ENCODE results near the gene COL16A1.

Gene COL16A1

DNA sequence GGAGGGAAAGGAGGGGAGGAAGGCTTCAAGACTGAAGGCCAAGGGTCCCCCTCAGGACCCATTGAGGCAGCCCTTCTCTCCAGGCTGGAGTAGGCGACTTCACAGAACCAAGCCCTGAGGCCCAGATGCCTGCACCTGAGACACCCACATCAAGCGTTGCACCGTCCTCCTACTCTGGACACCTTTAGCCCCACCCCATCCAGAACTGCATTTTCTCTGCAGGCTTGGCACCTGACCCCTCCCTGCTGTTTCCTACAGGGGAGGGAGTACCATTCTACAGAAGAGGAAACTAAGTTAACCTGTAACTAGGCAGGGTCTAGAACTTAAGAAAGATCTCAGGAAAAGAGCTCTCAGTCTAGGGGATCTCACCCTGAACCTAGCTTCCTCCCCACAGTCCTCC, 71.2 kb downstream of the COL16A1 start (continued):
- TF ChIP-seq BCL11B (tag by site-specific recombination; IDR thresholded peaks at IDR 0.05; ENCODE audit: low read depth) (no peak), ZNF549 (tag by site-specific recombination; IDR thresholded peaks at IDR 0.05) (no peak)
- TF ChIP-seq, protein P1, sequence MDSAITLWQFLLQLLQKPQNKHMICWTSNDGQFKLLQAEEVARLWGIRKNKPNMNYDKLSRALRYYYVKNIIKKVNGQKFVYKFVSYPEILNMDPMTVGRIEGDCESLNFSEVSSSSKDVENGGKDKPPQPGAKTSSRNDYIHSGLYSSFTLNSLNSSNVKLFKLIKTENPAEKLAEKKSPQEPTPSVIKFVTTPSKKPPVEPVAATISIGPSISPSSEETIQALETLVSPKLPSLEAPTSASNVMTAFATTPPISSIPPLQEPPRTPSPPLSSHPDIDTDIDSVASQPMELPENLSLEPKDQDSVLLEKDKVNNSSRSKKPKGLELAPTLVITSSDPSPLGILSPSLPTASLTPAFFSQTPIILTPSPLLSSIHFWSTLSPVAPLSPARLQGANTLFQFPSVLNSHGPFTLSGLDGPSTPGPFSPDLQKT (IDR thresholded peaks at IDR 0.05; ENCODE audit: borderline replicate concordance, low read depth, low read length), result no peak

DNA sequence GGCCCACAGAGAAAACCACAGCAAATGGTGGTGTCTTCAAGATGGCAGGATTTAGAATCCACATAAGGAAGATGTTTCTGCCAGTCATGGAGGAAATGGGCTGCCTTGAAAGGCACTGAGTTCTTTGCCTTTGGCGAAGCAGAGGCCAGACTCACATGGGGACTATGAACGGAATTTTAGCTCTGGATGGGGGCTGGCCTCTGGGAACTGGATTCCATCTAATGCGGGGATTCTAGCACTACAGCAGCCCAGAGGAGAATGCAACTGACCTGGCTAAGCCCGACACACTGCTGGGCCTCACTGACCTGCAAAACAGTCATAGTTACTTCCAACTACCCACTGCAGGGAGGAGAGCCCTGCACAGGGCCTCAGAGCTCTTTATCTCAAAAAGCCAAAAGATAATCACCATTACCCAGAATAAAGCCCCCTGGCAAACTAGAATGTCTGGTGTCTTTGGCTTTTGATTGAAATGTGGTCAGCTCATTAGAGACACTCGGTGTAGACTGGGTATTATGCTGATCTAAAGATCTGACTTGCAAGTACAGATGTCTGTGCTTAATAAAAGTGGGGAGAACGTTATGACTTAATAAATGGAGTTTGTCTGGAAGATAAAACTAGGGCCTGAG, 74.8 kb downstream of the COL16A1 start:
- POLR2A ChIA-PET, result interaction anchor here (1.3 kb wide), 1 partner anchor 16 kb away, joined by 5 read pairs; the partner anchor contains the start of gene PEF1
- Histone ChIP-seq H3K4me3 (ENCODE audit: low read depth, low read length) (no peak overlapping the region), H3K36me3 (ENCODE audit: control insufficient read depth in 2 of 2, insufficient read depth in 1 of 2, low read length in 2 of 2) (peaks cover 0 to 81% of the 10 kb centered on the region in 2 experiments; a peak in 2 of 3 replicates), H3K27ac (ENCODE audit: extremely low read depth, low read depth, low read length) (no peak overlapping the region), H3K9me3 (ENCODE audit: control insufficient read depth, insufficient read depth, low read depth, low read length) (no peaks in the 10 kb centered on the region), H3K4me1 (ENCODE audit: control insufficient read depth, insufficient read depth, low read length) (no peaks in the 10 kb centered on the region)
- CTCF ChIA-PET, result interaction anchor here (0.6 to 2.3 kb wide), 4 partner anchors 10 to 344 kb away, joined by 3 to 8 read pairs (median 3); partner anchors contain the start of gene PEF1
- TF ChIP-seq ZNF404 (tag by site-specific recombination; IDR thresholded peaks at IDR 0.05), result no peak
- TF ChIP-seq ZNF202 (tag by site-specific recombination; IDR thresholded peaks at IDR 0.05; ENCODE audit: borderline replicate concordance), result no peak
- TF ChIP-seq ZNF571 (tag by site-specific recombination; IDR thresholded peaks at IDR 0.05), result no peak
- TF ChIP-seq ZNF473 (tag by site-specific recombination; IDR thresholded peaks at IDR 0.05), result no peak
- TF ChIP-seq ZSCAN23 (tag by site-specific recombination; IDR thresholded peaks at IDR 0.05), result no peak
- TF ChIP-seq, protein P2, sequence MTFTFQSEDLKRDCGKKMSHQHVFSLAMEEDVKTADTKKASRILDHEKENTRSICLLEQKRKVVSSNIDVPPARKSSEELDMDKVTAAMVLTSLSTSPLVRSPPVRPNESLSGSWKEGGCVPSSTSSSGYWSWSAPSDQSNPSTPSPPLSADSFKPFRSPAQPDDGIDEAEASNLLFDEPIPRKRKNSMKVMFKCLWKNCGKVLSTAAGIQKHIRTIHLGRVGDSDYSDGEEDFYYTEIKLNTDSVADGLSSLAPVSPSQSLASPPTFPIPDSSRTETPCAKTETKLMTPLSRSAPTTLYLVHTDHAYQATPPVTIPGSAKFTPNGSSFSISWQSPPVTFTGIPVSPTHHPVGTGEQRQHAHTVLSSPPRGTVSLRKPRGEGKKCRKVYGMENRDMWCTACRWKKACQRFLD (tag by site-specific recombination; IDR thresholded peaks at IDR 0.05), result no peak
- TF ChIP-seq, protein P3, sequence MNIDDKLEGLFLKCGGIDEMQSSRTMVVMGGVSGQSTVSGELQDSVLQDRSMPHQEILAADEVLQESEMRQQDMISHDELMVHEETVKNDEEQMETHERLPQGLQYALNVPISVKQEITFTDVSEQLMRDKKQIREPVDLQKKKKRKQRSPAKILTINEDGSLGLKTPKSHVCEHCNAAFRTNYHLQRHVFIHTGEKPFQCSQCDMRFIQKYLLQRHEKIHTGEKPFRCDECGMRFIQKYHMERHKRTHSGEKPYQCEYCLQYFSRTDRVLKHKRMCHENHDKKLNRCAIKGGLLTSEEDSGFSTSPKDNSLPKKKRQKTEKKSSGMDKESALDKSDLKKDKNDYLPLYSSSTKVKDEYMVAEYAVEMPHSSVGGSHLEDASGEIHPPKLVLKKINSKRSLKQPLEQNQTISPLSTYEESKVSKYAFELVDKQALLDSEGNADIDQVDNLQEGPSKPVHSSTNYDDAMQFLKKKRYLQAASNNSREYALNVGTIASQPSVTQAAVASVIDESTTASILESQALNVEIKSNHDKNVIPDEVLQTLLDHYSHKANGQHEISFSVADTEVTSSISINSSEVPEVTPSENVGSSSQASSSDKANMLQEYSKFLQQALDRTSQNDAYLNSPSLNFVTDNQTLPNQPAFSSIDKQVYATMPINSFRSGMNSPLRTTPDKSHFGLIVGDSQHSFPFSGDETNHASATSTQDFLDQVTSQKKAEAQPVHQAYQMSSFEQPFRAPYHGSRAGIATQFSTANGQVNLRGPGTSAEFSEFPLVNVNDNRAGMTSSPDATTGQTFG (tag by site-specific recombination; IDR thresholded peaks at IDR 0.05; ENCODE audit: borderline replicate concordance), result no peak
- TF ChIP-seq MZF1 (tag by site-specific recombination; IDR thresholded peaks at IDR 0.05; ENCODE audit: borderline replicate concordance), result no peak

DNA sequence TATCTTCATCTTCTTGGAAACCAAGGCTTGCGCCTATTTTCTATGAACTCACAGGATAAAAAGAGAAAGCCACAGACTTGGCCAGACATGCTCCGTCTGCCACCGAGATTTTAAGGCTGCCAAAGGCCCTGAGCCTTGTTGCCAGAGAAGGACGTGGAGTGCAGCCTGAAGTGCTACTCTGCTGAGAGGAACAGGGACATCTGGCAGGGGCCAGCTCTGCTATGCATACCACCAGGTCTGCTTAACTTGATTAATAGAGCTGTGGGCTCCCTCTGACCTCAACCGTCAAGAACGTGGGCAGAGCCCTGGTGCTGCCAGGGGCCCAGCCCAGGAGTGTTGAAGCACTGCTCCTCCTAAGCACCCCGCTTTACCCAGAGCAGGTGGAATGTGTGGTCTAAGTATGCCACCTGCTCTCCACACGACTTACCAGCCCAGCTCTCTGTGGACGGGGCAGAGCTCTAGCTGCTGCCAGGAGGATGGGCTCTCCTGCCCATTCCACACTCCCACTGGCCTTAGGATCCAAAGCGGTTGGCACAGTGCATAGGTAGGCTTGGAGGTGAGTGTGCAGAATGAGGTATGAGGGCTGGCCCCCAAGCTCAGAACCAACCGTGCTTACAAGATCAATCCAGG, 75.8 kb downstream of the COL16A1 start:
- ChIA-PET CTCF (interaction anchor here (2.3 kb wide), 1 partner anchor 9 kb away, joined by 8 read pairs; no protein-coding TSS in a partner anchor), POLR2A (no interaction called here)
- H3K27ac ChIP-seq (ENCODE audit: extremely low read depth, low read depth, low read length), result no peak overlapping the region
- TF ChIP-seq ZNF707 (tag by site-specific recombination; IDR thresholded peaks at IDR 0.05) (no peak), ZNF140 (tag by site-specific recombination; IDR thresholded peaks at IDR 0.05) (no peak), ZNF768 (tag by site-specific recombination; IDR thresholded peaks at IDR 0.05) (no peak), SCRT1 (tag by site-specific recombination; IDR thresholded peaks at IDR 0.05; ENCODE audit: borderline replicate concordance) (no peak), ZNF701 (tag by site-specific recombination; IDR thresholded peaks at IDR 0.05) (no peak), TRIM28 (IDR thresholded peaks at IDR 0.05; ENCODE audit: borderline replicate concordance, low read length) (no peak), MYNN (tag by site-specific recombination; IDR thresholded peaks at IDR 0.05; ENCODE audit: borderline replicate concordance) (no peak), PRDM1 (tag by site-specific recombination; IDR thresholded peaks at IDR 0.05) (no peak)
- TF ChIP-seq, protein P4, sequence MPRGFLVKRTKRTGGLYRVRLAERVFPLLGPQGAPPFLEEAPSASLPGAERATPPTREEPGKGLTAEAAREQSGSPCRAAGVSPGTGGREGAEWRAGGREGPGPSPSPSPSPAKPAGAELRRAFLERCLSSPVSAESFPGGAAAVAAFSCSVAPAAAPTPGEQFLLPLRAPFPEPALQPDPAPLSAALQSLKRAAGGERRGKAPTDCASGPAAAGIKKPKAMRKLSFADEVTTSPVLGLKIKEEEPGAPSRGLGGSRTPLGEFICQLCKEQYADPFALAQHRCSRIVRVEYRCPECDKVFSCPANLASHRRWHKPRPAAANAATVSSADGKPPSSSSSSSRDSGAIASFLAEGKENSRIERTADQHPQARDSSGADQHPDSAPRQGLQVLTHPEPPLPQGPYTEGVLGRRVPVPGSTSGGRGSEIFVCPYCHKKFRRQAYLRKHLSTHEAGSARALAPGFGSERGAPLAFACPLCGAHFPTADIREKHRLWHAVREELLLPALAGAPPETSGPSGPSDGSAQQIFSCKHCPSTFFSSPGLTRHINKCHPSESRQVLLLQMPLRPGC (tag by site-specific recombination; IDR thresholded peaks at IDR 0.05), result no peak
- TF ChIP-seq, protein P5, sequence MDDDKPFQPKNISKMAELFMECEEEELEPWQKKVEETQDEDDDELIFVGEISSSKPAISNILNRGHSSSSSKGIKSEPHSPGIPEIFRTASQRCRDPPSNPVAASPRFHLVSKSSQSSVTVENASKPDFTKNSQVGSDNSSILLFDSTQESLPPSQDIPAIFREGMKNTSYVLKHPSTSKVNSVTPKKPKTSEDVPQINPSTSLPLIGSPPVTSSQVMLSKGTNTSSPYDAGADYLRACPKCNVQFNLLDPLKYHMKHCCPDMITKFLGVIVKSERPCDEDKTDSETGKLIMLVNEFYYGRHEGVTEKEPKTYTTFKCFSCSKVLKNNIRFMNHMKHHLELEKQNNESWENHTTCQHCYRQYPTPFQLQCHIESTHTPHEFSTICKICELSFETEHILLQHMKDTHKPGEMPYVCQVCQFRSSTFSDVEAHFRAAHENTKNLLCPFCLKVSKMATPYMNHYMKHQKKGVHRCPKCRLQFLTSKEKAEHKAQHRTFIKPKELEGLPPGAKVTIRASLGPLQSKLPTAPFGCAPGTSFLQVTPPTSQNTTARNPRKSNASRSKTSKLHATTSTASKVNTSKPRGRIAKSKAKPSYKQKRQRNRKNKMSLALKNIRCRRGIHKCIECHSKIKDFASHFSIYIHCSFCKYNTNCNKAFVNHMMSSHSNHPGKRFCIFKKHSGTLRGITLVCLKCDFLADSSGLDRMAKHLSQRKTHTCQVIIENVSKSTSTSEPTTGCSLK (tag by site-specific recombination; IDR thresholded peaks at IDR 0.05), result no peak
- TF ChIP-seq, protein P6, sequence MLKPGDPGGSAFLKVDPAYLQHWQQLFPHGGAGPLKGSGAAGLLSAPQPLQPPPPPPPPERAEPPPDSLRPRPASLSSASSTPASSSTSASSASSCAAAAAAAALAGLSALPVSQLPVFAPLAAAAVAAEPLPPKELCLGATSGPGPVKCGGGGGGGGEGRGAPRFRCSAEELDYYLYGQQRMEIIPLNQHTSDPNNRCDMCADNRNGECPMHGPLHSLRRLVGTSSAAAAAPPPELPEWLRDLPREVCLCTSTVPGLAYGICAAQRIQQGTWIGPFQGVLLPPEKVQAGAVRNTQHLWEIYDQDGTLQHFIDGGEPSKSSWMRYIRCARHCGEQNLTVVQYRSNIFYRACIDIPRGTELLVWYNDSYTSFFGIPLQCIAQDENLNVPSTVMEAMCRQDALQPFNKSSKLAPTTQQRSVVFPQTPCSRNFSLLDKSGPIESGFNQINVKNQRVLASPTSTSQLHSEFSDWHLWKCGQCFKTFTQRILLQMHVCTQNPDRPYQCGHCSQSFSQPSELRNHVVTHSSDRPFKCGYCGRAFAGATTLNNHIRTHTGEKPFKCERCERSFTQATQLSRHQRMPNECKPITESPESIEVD (tag by site-specific recombination; IDR thresholded peaks at IDR 0.05), result no peak

More for the DNA sequence above, 75.8 kb downstream of the COL16A1 start:
- H3K4me3 ChIP-seq (ENCODE audit: low read depth, low read length), result no peak overlapping the region
- no peaks in the 10 kb centered on the region for H3K4me1 ChIP-seq (ENCODE audit: control insufficient read depth, insufficient read depth, low read length)
- H3K9me3 ChIP-seq (ENCODE audit: control insufficient read depth, insufficient read depth, low read depth, low read length), result no peaks in the 10 kb centered on the region
- H3K36me3 ChIP-seq (ENCODE audit: control insufficient read depth in 2 of 2, insufficient read depth in 1 of 2, low read length in 2 of 2), result peaks cover 0 to 74% of the 10 kb centered on the region in 2 experiments; a peak in 1 of 3 replicates
